CD4-positive, CD25-positive, alpha-beta regulatory T cell (primary cell): ENCODE measurements around the gene CACNG1. TPM values are rescaled to one million over a fixed set of nuclear protein-coding genes. Genes with fewer than 3 reads are reported as not detected.

Source experiments
- ATAC-seq, 2 donors: fragments of 150-1000 bp; cut with Tn5 transposase; one replicate each; pipeline ENCODE4 v1.10.0; 2021; ENCODE audit warnings: low read depth in 2 of 2, moderate number of reproducible peaks in 2 of 2, moderate library complexity in 1 of 2
- DNase-seq, 3 donors: peaks; one replicate each; pipeline versions ENCODE4 v3.0.0 to v3.0.0-alpha.2; 2012 to 2022; ENCODE audit warnings: mixed read lengths in 1 of 3
- H3K27ac ChIP-seq: one replicate; pipeline ENCODE4 v1.7.0; 2013; ENCODE audit warnings: mild to moderate bottlenecking, low read length; ENCODE audit not compliant: insufficient read depth, poor library complexity, severe bottlenecking
- H3K27me3 ChIP-seq: one replicate; pipeline ENCODE4 v1.7.0; 2013; ENCODE audit warnings: low read length; ENCODE audit not compliant: control insufficient read depth, insufficient read depth
- H3K36me3 ChIP-seq: one replicate; pipeline ENCODE4 v1.7.0; 2013; ENCODE audit warnings: mild to moderate bottlenecking, low read length, moderate library complexity; ENCODE audit not compliant: control insufficient read depth, insufficient read depth
- H3K4me1 ChIP-seq: 2 replicates; pipeline ENCODE4 v1.7.0; 2013; ENCODE audit warnings: mild to moderate bottlenecking, low read length; ENCODE audit not compliant: insufficient read depth, control insufficient read depth, poor library complexity, severe bottlenecking
- H3K4me3 ChIP-seq: one replicate; pipeline ENCODE4 v1.7.0; 2013; ENCODE audit warnings: low read depth, mild to moderate bottlenecking, low read length, moderate library complexity
- H3K9me3 ChIP-seq, 2 experiments: 1 replicate in 1 of 2; 2 replicates in 1 of 2; pipeline ENCODE4 v1.7.0; 2013; ENCODE audit warnings: low read length in 2 of 2, mild to moderate bottlenecking in 1 of 2, moderate library complexity in 1 of 2; ENCODE audit not compliant: control insufficient read depth in 2 of 2
- H3K27ac Mint-ChIP-seq, 3 donors: one replicate each; pipeline ENCODE4 v1.8.0; 2020 to 2022; ENCODE audit warnings: mild to moderate bottlenecking in 3 of 3, mixed read lengths in 3 of 3, moderate library complexity in 2 of 3
- H3K27me3 Mint-ChIP-seq: one replicate; pipeline ENCODE4 v1.8.0; 2022; ENCODE audit warnings: mild to moderate bottlenecking, mixed read lengths
- H3K36me3 Mint-ChIP-seq: one replicate; pipeline ENCODE4 v1.8.0; 2020; ENCODE audit warnings: mixed read lengths
- H3K4me1 Mint-ChIP-seq, 4 donors: one replicate each; pipeline ENCODE4 v1.8.0; 2020 to 2022; ENCODE audit warnings: mixed read lengths in 4 of 4, mild to moderate bottlenecking in 1 of 4
- H3K4me3 Mint-ChIP-seq, 4 donors: one replicate each; pipeline ENCODE4 v1.8.0; 2020 to 2022; ENCODE audit warnings: mild to moderate bottlenecking in 4 of 4, mixed read lengths in 4 of 4, moderate library complexity in 3 of 4
- H3K9me3 Mint-ChIP-seq, 7 donors: one replicate each; pipeline ENCODE4 v1.8.0; 2020 to 2022; ENCODE audit warnings: mixed read lengths in 7 of 7, mild to moderate bottlenecking in 3 of 7, moderate library complexity in 2 of 7
- polyA plus RNA-seq, 4 donors: library from polyadenylated mRNA; unstranded; fragments of 300-500 nt; fragmentation: Illumina TruSeq; gene quantifications; one replicate each; pipeline ENCODE4 v1.2.3, GENCODE V29; 2021
- total RNA-seq: library from RNA; stranded (reverse); gene quantifications from one replicate; pipeline ENCODE4 v1.2.3, GENCODE V29; 2022

The CACNG1 gene
- total and polyA plus RNA-seq, 5 donors from 2014 or later: not detected

DNA sequence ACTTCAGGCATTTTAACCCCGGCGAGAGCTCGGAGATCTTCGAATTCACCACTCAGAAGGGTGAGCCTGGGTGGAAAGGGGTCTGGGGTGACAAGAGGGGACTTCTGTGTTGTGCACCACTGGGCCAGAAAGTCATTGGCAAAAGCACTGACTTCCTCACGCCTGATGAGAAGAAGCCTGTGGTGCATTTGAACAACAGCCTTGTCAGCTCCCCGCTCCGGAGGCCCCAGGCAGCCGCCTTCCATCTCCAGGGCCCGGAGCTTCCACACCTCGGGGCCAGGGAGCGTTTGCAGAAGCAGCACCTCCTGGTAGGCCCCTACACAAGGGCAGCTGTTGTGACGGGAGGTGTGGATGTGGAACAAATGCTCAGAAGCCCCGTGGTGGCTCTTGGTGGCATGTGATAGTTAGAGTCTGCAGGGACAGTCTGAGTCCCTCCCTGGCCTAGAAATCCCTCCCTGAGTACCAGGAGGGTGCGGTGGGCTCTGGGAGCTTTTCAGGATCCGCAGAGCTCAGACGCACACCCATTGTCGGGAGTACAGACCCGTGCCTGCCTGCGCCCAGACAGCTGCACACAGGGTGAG is 9.7 kb downstream of the CACNG1 start:
- Histone ChIP-seq H3K4me3 (no peak overlapping the region), H3K36me3 (no peaks in the 10 kb centered on the region), H3K9me3 (peaks cover 4 to 8% of the 10 kb centered on the region in 2 experiments), H3K4me1 (no peaks in the 10 kb centered on the region), H3K27ac (no peak overlapping the region), H3K27me3 (no peaks in the 10 kb centered on the region)
- Mint-ChIP-seq H3K9me3 (peaks cover 0 to 10% (median 1%) of the 10 kb centered on the region in 7 donors), H3K27ac (no peak overlapping the region), H3K36me3 (no peaks in the 10 kb centered on the region), H3K27me3 (no peaks in the 10 kb centered on the region), H3K4me1 (peaks cover 0 to 3% (median 0%) of the 10 kb centered on the region in 4 donors), H3K4me3 (no peak overlapping the region)
- ATAC-seq (no peak), DNase-seq (no peak)

- H3K4me3 Mint-ChIP-seq: no peak overlapping the region
- Histone ChIP-seq H3K27ac (no peak overlapping the region), H3K4me1 (no peaks in the 10 kb centered on the region), H3K9me3 (peaks cover 1 to 3% of the 10 kb centered on the region in 2 experiments), H3K27me3 (no peaks in the 10 kb centered on the region), H3K4me3 (no peak overlapping the region), H3K36me3 (no peaks in the 10 kb centered on the region)
- ATAC-seq: no peak
- no peaks in the 10 kb centered on the region for H3K27me3 Mint-ChIP-seq
- H3K4me1 Mint-ChIP-seq: peaks cover 0 to 3% (median 0%) of the 10 kb centered on the region in 4 donors
- H3K36me3 Mint-ChIP-seq: no peaks in the 10 kb centered on the region
- no peak for DNase-seq
- H3K27ac Mint-ChIP-seq: no peak overlapping the region
- peaks cover 0 to 5% (median 0%) of the 10 kb centered on the region in 7 donors for H3K9me3 Mint-ChIP-seq
Measured at GRCh38 chr17:67054608-67055007, 10.3 kb downstream of the CACNG1 start.

DNA sequence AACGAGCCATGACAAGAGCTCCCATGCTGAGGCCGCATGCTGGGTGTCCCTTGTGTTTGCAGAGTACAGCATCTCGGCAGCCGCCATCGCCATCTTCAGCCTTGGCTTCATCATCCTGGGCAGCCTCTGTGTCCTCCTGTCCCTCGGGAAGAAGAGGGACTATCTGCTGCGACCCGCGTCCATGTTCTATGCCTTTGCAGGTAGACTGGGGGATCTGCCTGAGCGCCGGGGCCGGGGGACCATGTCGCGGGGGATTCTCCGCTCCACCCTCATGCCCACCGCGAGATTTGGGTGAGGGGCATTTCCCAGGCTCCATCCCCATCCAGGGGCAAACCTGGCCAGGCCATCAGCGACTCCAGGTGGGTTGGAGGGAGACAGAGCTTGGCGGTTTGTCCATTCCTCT is 10.7 kb downstream of the CACNG1 start:
- H3K4me3 ChIP-seq: no peak overlapping the region
- H3K4me1 ChIP-seq: no peaks in the 10 kb centered on the region
- Mint-ChIP-seq H3K9me3 (peaks cover 0 to 1% (median 0%) of the 10 kb centered on the region in 7 donors), H3K4me1 (peaks cover 0 to 3% (median 0%) of the 10 kb centered on the region in 4 donors), H3K4me3 (no peak overlapping the region), H3K36me3 (no peaks in the 10 kb centered on the region), H3K27me3 (no peaks in the 10 kb centered on the region), H3K27ac (no peak overlapping the region)
- no peaks in the 10 kb centered on the region for H3K36me3 ChIP-seq
- ATAC-seq (no peak), DNase-seq (no peak)
- H3K27me3 ChIP-seq: no peaks in the 10 kb centered on the region
- no peaks in the 10 kb centered on the region for H3K9me3 ChIP-seq
- no peak overlapping the region for H3K27ac ChIP-seq

- no peak overlapping the region for H3K27ac Mint-ChIP-seq
- ATAC-seq: no peak
- no peaks in the 10 kb centered on the region for H3K27me3 Mint-ChIP-seq
Measured at GRCh38 chr17:67055811-67056745, 11.7 kb downstream of the CACNG1 start.

DNA sequence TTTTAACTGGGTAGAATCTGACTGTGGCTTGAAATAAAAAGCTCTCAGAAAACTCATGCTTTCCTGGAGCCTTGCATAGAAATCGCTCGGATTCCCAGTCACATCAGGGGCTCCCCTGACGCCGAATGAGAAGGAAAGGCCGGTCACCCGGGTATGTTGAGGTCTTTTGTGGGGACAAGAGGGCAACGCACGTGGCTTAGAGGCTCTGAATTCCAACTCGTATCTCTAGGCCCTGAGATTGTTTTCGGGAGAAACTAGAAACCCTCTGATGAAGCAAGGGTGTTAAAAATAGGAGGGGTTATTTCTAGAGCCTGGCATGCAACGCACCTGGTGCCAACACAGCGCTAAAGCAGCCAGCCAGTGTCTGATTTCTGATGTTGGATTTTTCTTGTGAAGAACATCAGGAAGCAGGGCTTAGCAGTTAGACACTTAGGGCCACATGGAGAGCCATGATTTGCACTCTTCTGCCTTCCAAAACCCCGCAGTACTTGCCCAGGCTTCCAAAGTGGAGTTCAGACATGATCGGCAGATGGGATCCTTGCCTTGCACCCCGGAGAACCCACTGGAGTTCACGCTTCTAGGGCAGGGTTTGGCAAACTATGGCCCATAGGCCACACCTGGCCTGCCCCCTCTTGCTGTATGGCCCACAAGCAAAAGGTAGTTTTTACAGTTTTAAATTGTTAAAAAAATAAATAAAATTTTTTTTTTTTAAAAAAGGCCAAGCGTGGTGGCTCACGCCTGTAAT is 12.6 kb downstream of the CACNG1 start:
- no peak for ATAC-seq
- Mint-ChIP-seq H3K27me3 (no peaks in the 10 kb centered on the region), H3K9me3 (no peaks in the 10 kb centered on the region), H3K36me3 (peaks cover 7% of the 10 kb centered on the region), H3K27ac (no peak overlapping the region), H3K4me1 (peaks cover 0 to 6% (median 2%) of the 10 kb centered on the region in 4 donors), H3K4me3 (no peak overlapping the region)
- Histone ChIP-seq H3K9me3 (no peaks in the 10 kb centered on the region), H3K27me3 (no peaks in the 10 kb centered on the region), H3K36me3 (no peaks in the 10 kb centered on the region), H3K4me3 (no peak overlapping the region), H3K27ac (no peak overlapping the region), H3K4me1 (no peaks in the 10 kb centered on the region)
- no peak for DNase-seq

More at GRCh38 chr17:67055811-67056745, 11.7 kb downstream of the CACNG1 start:
- Histone ChIP-seq H3K27ac (no peak overlapping the region), H3K4me1 (no peaks in the 10 kb centered on the region), H3K9me3 (no peaks in the 10 kb centered on the region), H3K36me3 (no peaks in the 10 kb centered on the region), H3K4me3 (no peak overlapping the region), H3K27me3 (no peaks in the 10 kb centered on the region)
- H3K4me1 Mint-ChIP-seq: peaks cover 0 to 6% (median 2%) of the 10 kb centered on the region in 4 donors
- H3K4me3 Mint-ChIP-seq: no peak overlapping the region
- DNase-seq: no peak
- H3K9me3 Mint-ChIP-seq: no peaks in the 10 kb centered on the region
- peaks cover 7% of the 10 kb centered on the region for H3K36me3 Mint-ChIP-seq

GRCh38 chr17:67058036-67058435 is 13.7 kb downstream of the CACNG1 start:
- no peaks in the 10 kb centered on the region for H3K27me3 ChIP-seq
- Mint-ChIP-seq H3K27ac (no peak overlapping the region), H3K4me1 (peaks cover 0 to 6% (median 2%) of the 10 kb centered on the region in 4 donors), H3K27me3 (no peaks in the 10 kb centered on the region), H3K36me3 (peaks cover 8% of the 10 kb centered on the region), H3K4me3 (no peak overlapping the region), H3K9me3 (no peaks in the 10 kb centered on the region)
- DNase-seq (no peak), ATAC-seq (no peak)
- no peaks in the 10 kb centered on the region for H3K9me3 ChIP-seq
- H3K36me3 ChIP-seq: no peaks in the 10 kb centered on the region
- no peak overlapping the region for H3K27ac ChIP-seq
- no peaks in the 10 kb centered on the region for H3K4me1 ChIP-seq
- H3K4me3 ChIP-seq: no peak overlapping the region

- peaks cover 0 to 6% (median 2%) of the 10 kb centered on the region in 4 donors for H3K4me1 Mint-ChIP-seq
- no peaks in the 10 kb centered on the region for H3K27me3 Mint-ChIP-seq
- Histone ChIP-seq H3K36me3 (no peaks in the 10 kb centered on the region), H3K27ac (no peak overlapping the region), H3K4me1 (no peaks in the 10 kb centered on the region), H3K4me3 (no peak overlapping the region), H3K27me3 (no peaks in the 10 kb centered on the region), H3K9me3 (no peaks in the 10 kb centered on the region)
- no peak for DNase-seq
- H3K36me3 Mint-ChIP-seq: peaks cover 13% of the 10 kb centered on the region
- H3K27ac Mint-ChIP-seq: no peak overlapping the region
- H3K4me3 Mint-ChIP-seq: no peak overlapping the region
- ATAC-seq: no peak
- no peaks in the 10 kb centered on the region for H3K9me3 Mint-ChIP-seq
Measured at GRCh38 chr17:67059372-67059771, 15.0 kb downstream of the CACNG1 start.
